Fibroblast of skin of left biceps (primary cell): ENCODE data around the gene PDCD7.
A peak's percentile ranks its signal among the peaks of the same experiment; 100 is the strongest.
"Not testable (repeated sequence)": the region's sequence is repeated elsewhere in the genome, so short reads cannot be mapped to it uniquely, and the experiment has no call there.

Source experiments
- DNase-seq, 2 experiments: peaks; one replicate each; pipeline ENCODE4 v3.0.0-alpha.2; 2013; ENCODE audit warnings: low read depth in 2 of 2

Gene PDCD7

GRCh38 chr15:65074946-65075345, 58.7 kb downstream of the PDCD7 start:
- not testable (repeated sequence) for DNase-seq

DNA sequence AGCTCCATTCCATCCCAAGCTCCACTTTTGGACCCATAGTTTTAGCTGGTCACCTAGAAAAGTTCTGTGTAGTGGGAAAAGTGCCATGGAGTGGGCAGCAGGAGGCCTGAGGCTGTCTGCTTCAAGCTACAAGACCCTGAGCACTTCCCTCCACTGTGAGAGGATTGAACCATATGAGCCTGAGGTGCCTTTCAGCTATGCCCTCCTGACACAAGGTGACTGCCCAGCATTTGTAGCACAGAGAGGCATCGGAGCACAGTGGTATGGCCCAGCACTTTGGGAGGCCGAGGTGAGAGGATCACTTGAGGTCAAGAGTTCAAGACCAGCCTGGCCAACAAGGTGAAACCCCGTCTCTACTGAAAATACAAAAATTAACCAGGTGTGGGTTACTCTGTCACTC, 61.0 kb downstream of the PDCD7 start:
- DNase-seq, result no peak

DNA sequence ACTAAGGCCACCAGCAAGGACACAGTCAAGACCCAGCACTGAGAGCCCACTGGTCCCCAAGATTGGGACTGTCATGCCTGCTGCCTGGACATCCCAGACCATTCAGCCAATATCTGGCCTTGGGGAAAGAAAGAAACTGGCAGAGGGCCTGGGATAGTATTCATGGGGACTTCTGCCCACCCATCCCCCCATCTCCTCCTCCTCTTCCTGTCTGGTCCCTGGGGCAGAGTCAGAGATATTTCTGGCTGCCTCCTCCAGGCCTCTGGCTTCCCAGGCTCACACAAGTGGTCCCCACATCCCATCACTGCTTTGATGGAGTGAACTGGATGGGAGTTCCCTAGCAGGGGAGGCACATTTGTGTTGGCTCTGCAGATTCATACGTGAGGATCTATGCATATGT, 61.6 kb downstream of the PDCD7 start:
- DNase-seq, result no peak

DNA sequence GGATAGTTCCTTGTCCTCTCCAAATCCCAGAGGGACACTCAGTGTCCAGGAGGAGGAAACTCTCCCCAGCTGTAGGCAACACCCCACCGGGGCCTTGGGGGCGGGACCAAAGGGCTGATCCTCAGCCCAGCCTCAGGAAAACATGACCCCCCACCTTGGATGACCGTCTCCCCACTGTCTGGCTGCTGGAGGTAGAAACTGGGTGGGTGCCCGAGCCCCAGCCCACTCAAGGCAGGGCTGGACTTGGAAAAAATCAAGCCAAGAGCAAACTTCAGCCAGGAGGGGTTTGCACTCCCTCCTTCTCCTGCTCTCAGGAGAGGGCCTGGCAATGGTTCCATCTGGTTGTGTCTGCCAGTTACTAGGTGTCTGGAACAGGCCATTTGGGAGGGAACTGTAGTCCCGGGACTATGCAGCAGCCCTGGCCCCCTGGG, 62.2 kb downstream of the PDCD7 start:
- no peak for DNase-seq

GRCh38 chr15:65069779-65070546, 63.6 kb downstream of the PDCD7 start:
- DNase-seq, result no peak

DNA sequence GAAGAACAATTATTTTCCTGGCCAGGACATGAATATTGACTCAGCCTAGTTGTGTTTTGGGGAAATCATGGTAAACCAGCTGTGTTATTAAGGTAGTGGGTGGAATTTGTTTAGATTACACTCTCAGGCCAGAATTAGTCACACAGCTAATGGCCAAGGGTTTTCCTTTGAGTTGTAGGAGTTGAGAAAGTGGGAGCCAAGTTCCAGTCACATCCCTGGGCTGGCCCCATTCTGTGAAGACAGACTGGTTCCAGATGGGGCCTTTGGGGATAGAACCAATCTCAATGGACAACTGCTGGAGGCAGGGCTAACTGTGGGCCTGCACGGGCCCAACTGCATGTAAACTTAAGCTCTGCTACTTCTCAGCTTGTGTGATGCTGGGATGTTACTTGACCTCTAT, 64.4 kb downstream of the PDCD7 start:
- DNase-seq, result peak; percentile 39 to 53

DNA sequence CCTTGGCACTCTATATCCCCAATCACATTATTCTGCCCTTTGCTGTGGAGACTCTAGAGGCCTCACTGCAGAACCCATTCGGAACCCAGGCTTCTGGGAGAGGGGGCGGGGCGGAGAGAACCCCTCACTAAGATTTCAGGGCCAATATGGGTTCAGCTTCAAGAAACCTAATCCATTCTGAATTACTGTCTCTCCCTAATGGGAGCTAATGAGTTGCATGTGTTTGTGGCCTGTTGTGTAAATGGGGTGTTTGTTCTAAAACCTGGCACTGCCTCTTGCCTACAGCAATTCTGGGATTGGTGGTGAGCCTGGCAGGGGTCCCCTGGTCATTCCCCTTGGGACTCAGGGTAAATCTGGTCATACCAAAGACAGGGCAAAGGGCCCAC, 65.2 kb downstream of the PDCD7 start:
- DNase-seq, result no peak

GRCh38 chr15:65067645-65068402, 65.8 kb downstream of the PDCD7 start, which contains the start of gene RASL12:
Gene RASL12, minus strand, starts transcription at chr15:65067991. Its CDS starts 156 bp downstream, at chr15:65067835.
- no peak for DNase-seq
